Neural crest cell (in vitro differentiated cells): ENCODE results near the gene PTGER2. TPM values are rescaled to one million over a fixed set of nuclear protein-coding genes. Genes with fewer than 3 reads are reported as not detected.

Experiments used
- DNase-seq: peaks from one replicate; pipeline ENCODE4 v3.0.0; 2021; ENCODE audit warnings: low read depth, mixed read lengths, low spot score
- H3K27ac Mint-ChIP-seq: one replicate; pipeline ENCODE4 v1.8.0; 2021; ENCODE audit warnings: mild to moderate bottlenecking, mixed read lengths; ENCODE audit not compliant: unreplicated experiment
- H3K27me3 Mint-ChIP-seq: 2 replicates; pipeline ENCODE4 v1.8.0; 2021; ENCODE audit warnings: low read depth, mild to moderate bottlenecking, mixed read lengths
- H3K36me3 Mint-ChIP-seq: 2 replicates; pipeline ENCODE4 v1.8.0; 2021; ENCODE audit warnings: low read depth, mild to moderate bottlenecking, mixed read lengths
- H3K4me1 Mint-ChIP-seq: 2 replicates; pipeline ENCODE4 v1.8.0; 2021; ENCODE audit warnings: mixed read lengths
- H3K4me3 Mint-ChIP-seq: one replicate; pipeline ENCODE4 v1.8.0; 2021; ENCODE audit warnings: mild to moderate bottlenecking, mixed read lengths
- H3K9me3 Mint-ChIP-seq: 2 replicates; pipeline ENCODE4 v1.8.0; 2021; ENCODE audit warnings: mixed read lengths
- total RNA-seq: library from RNA; stranded (reverse); gene quantifications from 2 replicates; pipeline ENCODE4 v1.2.1, GENCODE V29; 2021
- TF ChIP-seq, protein P1 (sequence below): fragments of 200-600 bp; sonication (generic); conservative IDR thresholded peaks from 2 replicates; pipeline ENCODE4 v1.5.0; 2021; ENCODE audit warnings: antibody characterized with exemption, mild to moderate bottlenecking

The PTGER2 gene
- total RNA-seq, 1 donor from 2014 or later = not detected

DNA sequence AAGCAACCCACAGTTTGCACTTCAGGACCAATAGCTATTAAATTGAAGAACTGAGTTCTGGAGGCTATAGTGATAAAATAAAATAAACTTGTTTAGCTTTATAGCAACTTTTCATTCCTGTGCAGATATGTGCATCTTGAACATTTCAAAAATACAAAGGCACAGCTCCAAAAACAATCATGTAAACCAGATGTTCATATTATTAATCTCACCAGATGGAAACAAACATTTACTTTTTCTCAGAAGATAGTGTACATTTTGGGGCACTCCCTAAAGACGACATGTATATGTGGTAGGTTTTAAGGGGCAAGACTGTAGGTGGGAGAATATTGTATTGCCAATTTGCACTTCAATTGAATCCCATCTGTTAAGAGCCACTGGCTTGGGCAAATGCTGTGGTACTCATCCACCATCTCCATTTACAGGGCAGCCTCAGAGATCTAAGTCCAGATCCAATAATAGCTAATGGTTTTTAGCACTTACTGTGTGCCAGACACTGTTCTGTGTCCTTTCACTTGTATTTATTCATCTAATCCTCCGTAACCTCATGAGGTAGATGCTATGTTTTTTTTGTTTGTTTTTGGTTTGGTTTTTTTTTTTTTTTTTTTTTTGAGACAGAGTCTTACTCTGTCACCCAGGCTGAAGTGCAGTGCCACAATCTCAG, 49.1 kb downstream of the PTGER2 start:
- no peaks in the 10 kb centered on the region for H3K4me1 Mint-ChIP-seq
- H3K4me3 Mint-ChIP-seq = no peak overlapping the region
- H3K27ac Mint-ChIP-seq = no peak overlapping the region
- no peak for DNase-seq
- no peaks in the 10 kb centered on the region for H3K27me3 Mint-ChIP-seq
- H3K36me3 Mint-ChIP-seq = no peaks in the 10 kb centered on the region
- H3K9me3 Mint-ChIP-seq = no peaks in the 10 kb centered on the region
- TF ChIP-seq, protein P1, sequence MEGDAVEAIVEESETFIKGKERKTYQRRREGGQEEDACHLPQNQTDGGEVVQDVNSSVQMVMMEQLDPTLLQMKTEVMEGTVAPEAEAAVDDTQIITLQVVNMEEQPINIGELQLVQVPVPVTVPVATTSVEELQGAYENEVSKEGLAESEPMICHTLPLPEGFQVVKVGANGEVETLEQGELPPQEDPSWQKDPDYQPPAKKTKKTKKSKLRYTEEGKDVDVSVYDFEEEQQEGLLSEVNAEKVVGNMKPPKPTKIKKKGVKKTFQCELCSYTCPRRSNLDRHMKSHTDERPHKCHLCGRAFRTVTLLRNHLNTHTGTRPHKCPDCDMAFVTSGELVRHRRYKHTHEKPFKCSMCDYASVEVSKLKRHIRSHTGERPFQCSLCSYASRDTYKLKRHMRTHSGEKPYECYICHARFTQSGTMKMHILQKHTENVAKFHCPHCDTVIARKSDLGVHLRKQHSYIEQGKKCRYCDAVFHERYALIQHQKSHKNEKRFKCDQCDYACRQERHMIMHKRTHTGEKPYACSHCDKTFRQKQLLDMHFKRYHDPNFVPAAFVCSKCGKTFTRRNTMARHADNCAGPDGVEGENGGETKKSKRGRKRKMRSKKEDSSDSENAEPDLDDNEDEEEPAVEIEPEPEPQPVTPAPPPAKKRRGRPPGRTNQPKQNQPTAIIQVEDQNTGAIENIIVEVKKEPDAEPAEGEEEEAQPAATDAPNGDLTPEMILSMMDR = no peak

DNA sequence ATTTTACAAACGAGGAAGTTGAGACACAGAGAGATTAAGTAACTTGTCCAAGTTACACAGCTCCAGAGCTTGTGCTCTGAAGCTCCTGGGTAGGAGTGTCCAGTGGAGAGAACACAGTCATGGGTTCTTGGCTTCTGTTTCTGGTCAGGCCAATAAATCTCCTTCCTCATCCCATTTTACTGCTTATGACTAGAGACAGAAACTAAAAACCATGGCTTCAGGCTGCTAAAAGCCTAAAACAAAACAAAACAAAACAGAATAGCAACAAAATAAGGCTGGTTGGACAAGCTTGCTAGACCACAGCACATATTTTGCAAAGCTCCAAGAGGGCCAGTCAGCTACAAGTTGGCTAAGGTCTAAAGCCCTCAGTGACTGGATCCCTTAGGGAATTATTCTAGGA, 49.8 kb downstream of the PTGER2 start:
- no peaks in the 10 kb centered on the region for H3K36me3 Mint-ChIP-seq
- TF ChIP-seq, protein P1 = no peak
- H3K9me3 Mint-ChIP-seq = no peaks in the 10 kb centered on the region
- no peak for DNase-seq
- H3K4me3 Mint-ChIP-seq = no peak overlapping the region
- no peaks in the 10 kb centered on the region for H3K4me1 Mint-ChIP-seq
- no peak overlapping the region for H3K27ac Mint-ChIP-seq
- H3K27me3 Mint-ChIP-seq = no peaks in the 10 kb centered on the region

DNA sequence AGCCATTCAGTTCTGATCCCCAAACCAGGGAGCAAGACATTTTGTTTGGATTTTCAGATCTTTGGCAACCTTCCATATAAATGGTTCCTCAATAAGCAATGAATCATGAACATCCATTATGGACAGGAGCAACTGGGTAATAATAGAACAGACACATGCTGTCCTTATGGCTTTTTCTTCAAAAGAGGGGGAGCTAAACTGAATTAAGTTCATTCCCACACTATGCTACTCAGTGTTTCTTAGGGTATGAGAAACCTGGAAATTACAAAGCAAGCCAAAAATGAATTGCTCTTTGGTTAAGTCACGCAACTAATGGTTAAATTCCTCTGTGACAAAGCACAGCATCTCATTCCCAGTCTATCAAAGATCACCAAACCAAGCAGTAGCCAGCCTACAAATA, 51.0 kb downstream of the PTGER2 start:
- H3K27ac Mint-ChIP-seq = no peak overlapping the region
- no peaks in the 10 kb centered on the region for H3K4me1 Mint-ChIP-seq
- no peaks in the 10 kb centered on the region for H3K27me3 Mint-ChIP-seq
- H3K9me3 Mint-ChIP-seq = no peaks in the 10 kb centered on the region
- H3K4me3 Mint-ChIP-seq = no peak overlapping the region
- DNase-seq = no peak
- H3K36me3 Mint-ChIP-seq = no peaks in the 10 kb centered on the region
- TF ChIP-seq, protein P1 = no peak

DNA sequence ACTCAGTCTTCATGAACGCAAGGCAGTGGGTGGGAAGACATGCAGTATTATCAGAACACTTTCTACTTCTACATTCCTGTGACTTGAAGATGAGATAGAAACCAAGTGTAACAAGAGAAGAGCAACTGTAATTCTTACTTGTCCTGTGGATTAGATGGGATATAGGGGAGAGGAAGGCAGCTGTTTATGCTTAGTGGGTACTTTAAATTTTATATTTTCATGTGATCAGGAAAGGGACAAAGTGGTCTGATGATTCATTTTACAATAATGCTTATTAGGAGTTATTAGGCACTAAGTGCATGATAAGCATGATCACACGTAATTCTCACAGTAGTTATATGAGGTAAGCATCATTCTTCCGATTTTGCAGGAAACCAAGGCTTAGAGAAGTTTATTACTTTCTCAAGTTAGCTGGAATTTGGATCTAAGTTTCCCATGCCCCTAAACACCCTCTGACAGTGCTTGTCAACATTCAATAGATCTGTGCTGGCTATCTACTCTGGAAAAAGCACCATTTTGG, 52.7 kb downstream of the PTGER2 start:
- Mint-ChIP-seq H3K27me3 (no peaks in the 10 kb centered on the region), H3K27ac (no peak overlapping the region), H3K36me3 (no peaks in the 10 kb centered on the region), H3K9me3 (no peaks in the 10 kb centered on the region), H3K4me3 (no peak overlapping the region), H3K4me1 (no peaks in the 10 kb centered on the region)
- TF ChIP-seq, protein P1 = no peak
- no peak for DNase-seq

DNA sequence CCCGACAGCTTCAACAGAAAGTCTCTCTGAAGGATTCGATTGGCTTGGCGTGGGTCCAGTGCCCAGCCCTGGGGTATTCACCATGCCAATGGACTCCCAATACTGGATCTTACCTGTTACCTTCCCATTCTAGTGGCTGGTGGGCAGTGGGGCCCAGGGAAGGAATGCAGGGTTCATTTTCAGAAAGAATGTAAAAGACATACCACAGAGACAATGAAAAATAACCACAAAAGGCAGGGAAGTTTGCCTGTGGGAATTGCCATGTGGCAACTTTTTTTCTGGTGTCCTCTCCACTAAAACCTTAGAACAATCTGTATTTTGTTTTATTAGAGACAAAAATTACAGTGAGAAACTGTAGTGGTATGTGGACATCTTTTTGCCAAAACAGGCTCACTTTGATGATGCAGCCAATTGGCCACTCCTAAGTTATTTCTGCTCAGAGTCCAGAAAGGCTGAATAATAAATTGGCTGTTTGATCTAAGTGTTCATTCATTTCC, 55.2 kb downstream of the PTGER2 start:
- TF ChIP-seq, protein P1 = no peak
- Mint-ChIP-seq H3K36me3 (peaks cover 3% of the 10 kb centered on the region), H3K9me3 (peaks cover 8% of the 10 kb centered on the region)

More for the DNA sequence above, 55.2 kb downstream of the PTGER2 start:
- no peak overlapping the region for H3K4me3 Mint-ChIP-seq
- no peak for DNase-seq
- H3K27ac Mint-ChIP-seq = no peak overlapping the region
- no peaks in the 10 kb centered on the region for H3K4me1 Mint-ChIP-seq
- no peaks in the 10 kb centered on the region for H3K27me3 Mint-ChIP-seq
